WTC11 (cell line): ENCODE results near the gene IGFBP5. TPM values are rescaled to one million over a fixed set of nuclear protein-coding genes. Genes with fewer than 3 reads are reported as not detected.

Source experiments
- ATAC-seq: fragments of 200-7000 bp; cut with Tn5 transposase; 2 replicates; pipeline ENCODE4 v1.10.0; 2021; ENCODE audit warnings: mild to moderate bottlenecking, moderate library complexity
- CTCF ChIA-PET: fragments of 300-600 bp; sonication (Branson Sonifier 250); formaldehyde crosslinking; loops from one replicate; lab custom pipeline; 2021; ENCODE audit warnings: antibody characterized with exemption; lab: Charles Lee
- POLR2A ChIA-PET: fragments of 350-600 bp; sonication (Branson Sonifier 250); formaldehyde crosslinking; loops from one replicate; lab custom pipeline; 2021; ENCODE audit warnings: antibody characterized with exemption; lab: Charles Lee
- DNase-seq: peaks from one replicate; pipeline ENCODE4 v3.0.0; 2021; ENCODE audit warnings: low spot score
- H3K27ac Mint-ChIP-seq: 2 replicates; pipeline ENCODE4 v1.8.0; 2021; ENCODE audit warnings: mixed read lengths
- H3K27me3 Mint-ChIP-seq: 2 replicates; pipeline ENCODE4 v1.8.0; 2021; ENCODE audit warnings: low read depth, mild to moderate bottlenecking, moderate library complexity, mixed read lengths
- H3K36me3 Mint-ChIP-seq: 2 replicates; pipeline ENCODE4 v1.8.0; 2021; ENCODE audit warnings: mixed read lengths
- H3K4me1 Mint-ChIP-seq: 2 replicates; pipeline ENCODE4 v1.8.0; 2022; ENCODE audit warnings: mixed read lengths
- H3K4me3 Mint-ChIP-seq: 2 replicates; pipeline ENCODE4 v1.8.0; 2021; ENCODE audit warnings: mild to moderate bottlenecking, moderate library complexity, mixed read lengths
- H3K9me3 Mint-ChIP-seq: 2 replicates; pipeline ENCODE4 v1.8.0; 2021; ENCODE audit warnings: mixed read lengths
- AR ChIP-seq: fragments of 250-450 bp; sonication (Bioruptor Pico); IDR thresholded peaks from 2 replicates; pipeline ENCODE4 v1.9.0; 2021; ENCODE audit warnings: mild to moderate bottlenecking
- CTCF ChIP-seq: fragments of 200-600 bp; IDR thresholded peaks from 2 replicates; pipeline ENCODE4 v1.8.0; 2022; ENCODE audit warnings: antibody characterized with exemption
- E2F4 ChIP-seq: sonication (generic); formaldehyde crosslinking; IDR thresholded peaks from 2 replicates; pipeline ENCODE4 v1.8.1; 2022; ENCODE audit warnings: low read depth, mild to moderate bottlenecking, moderate library complexity, missing genetic modification reagents, borderline replicate concordance
- GABPB1 ChIP-seq: sonication (generic); formaldehyde crosslinking; IDR thresholded peaks from 2 replicates; pipeline ENCODE4 v1.8.1; 2023; ENCODE audit warnings: mild to moderate bottlenecking, missing genetic modification reagents
- IRF2 ChIP-seq: sonication (generic); formaldehyde crosslinking; IDR thresholded peaks from 2 replicates; pipeline ENCODE4 v1.8.0; 2022; ENCODE audit warnings: low read depth, missing genetic modification reagents, borderline replicate concordance
- NFYB ChIP-seq: sonication (generic); formaldehyde crosslinking; conservative IDR thresholded peaks from 2 replicates; pipeline ENCODE4 v1.8.0; 2022; ENCODE audit warnings: low read depth, missing genetic modification reagents
- PRRX2 ChIP-seq: fragments of 250-450 bp; sonication (Bioruptor Pico); IDR thresholded peaks from 2 replicates; pipeline ENCODE4 v1.8.0; 2021; ENCODE audit warnings: mild to moderate bottlenecking
- SP1 ChIP-seq: sonication (generic); formaldehyde crosslinking; conservative IDR thresholded peaks from 2 replicates; pipeline ENCODE4 v1.8.1; 2022; ENCODE audit warnings: missing genetic modification reagents
- STAT6 ChIP-seq: sonication (generic); formaldehyde crosslinking; conservative IDR thresholded peaks from 2 replicates; pipeline ENCODE4 v1.8.1; 2023; ENCODE audit warnings: mild to moderate bottlenecking, low read depth, missing genetic modification reagents, moderate library complexity
- ZNF263 ChIP-seq: sonication (generic); formaldehyde crosslinking; IDR thresholded peaks from 2 replicates; pipeline ENCODE4 v1.8.1; 2022; ENCODE audit warnings: low read depth, mild to moderate bottlenecking, moderate library complexity, missing genetic modification reagents
- ZNF425 ChIP-seq: fragments of 250-450 bp; sonication (Bioruptor Pico); conservative IDR thresholded peaks from 2 replicates; pipeline ENCODE4 v1.9.0; 2021; ENCODE audit warnings: mild to moderate bottlenecking
- ZSCAN18 ChIP-seq: fragments of 250-450 bp; sonication (Bioruptor Pico); IDR thresholded peaks from 2 replicates; pipeline ENCODE4 v2.1.2; 2022; ENCODE audit warnings: mild to moderate bottlenecking, moderate library complexity
- total RNA-seq: library from RNA; stranded (reverse); gene quantifications from 3 replicates; pipeline ENCODE4 v1.2.3, GENCODE V29; 2021

IGFBP5 gene
- total RNA-seq, 1 experiment from 2014 or later = 5.3 TPM

- H3K27ac Mint-ChIP-seq = no peak overlapping the region
- H3K9me3 Mint-ChIP-seq = no peaks in the 10 kb centered on the region
- peaks cover 24% of the 10 kb centered on the region for H3K27me3 Mint-ChIP-seq
- peaks cover 37% of the 10 kb centered on the region for H3K4me1 Mint-ChIP-seq
- POLR2A ChIA-PET = interaction anchor here (1.0 kb wide), 2 partner anchors 8 to 12 kb away, joined by 3 to 4 read pairs; partner anchors contain the start of gene IGFBP5
- TF ChIP-seq NFYB (CRISPR knock-in tag) (no peak), CTCF (no peak), E2F4 (no peak), STAT6 (no peak), ZNF263 (no peak), SP1 (CRISPR knock-in tag) (no peak), ZSCAN18 (no peak)
- TF ChIP-seq, all 79 proteins: peak for 0
- no peaks in the 10 kb centered on the region for H3K36me3 Mint-ChIP-seq
- ATAC-seq = no peak
- no peak overlapping the region for H3K4me3 Mint-ChIP-seq
- no peak for DNase-seq
- CTCF ChIA-PET = interaction anchor here (0.5 to 3.6 kb wide), 17 partner anchors 8 to 1069 kb away, joined by 3 to 19 read pairs (median 6); partner anchors contain the start of gene IGFBP5
Measured at GRCh38 chr2:216687111-216687510, 8.2 kb downstream of the IGFBP5 start.

GRCh38 chr2:216685327-216685875 is 9.9 kb downstream of the IGFBP5 start:
- Mint-ChIP-seq H3K4me3 (no peak overlapping the region), H3K4me1 (peaks cover 46% of the 10 kb centered on the region), H3K9me3 (no peaks in the 10 kb centered on the region), H3K27me3 (peaks cover 16% of the 10 kb centered on the region), H3K27ac (no peak overlapping the region), H3K36me3 (no peaks in the 10 kb centered on the region)
- ChIA-PET POLR2A (no interaction called here), CTCF (interaction anchor here (1.0 to 3.6 kb wide), 5 partner anchors 9 to 481 kb away, joined by 3 to 19 read pairs (median 5); partner anchors contain the start of gene IGFBP5)
- TF ChIP-seq STAT6 (no peak), PRRX2 (CRISPR knock-in tag) (no peak)
- no peak for ATAC-seq
- no peak for DNase-seq

- Mint-ChIP-seq H3K27me3 (no peaks in the 10 kb centered on the region), H3K4me3 (no peak overlapping the region), H3K9me3 (no peaks in the 10 kb centered on the region), H3K4me1 (peaks cover 45% of the 10 kb centered on the region), H3K36me3 (no peaks in the 10 kb centered on the region), H3K27ac (no peak overlapping the region)
- TF ChIP-seq IRF2 (CRISPR knock-in tag) (no peak), AR (no peak), ZNF425 (CRISPR knock-in tag) (no peak), GABPB1 (peak; percentile 98)
- CTCF ChIA-PET = interaction anchor here (0.9 to 3.6 kb wide), 2 partner anchors 11 to 164 kb away, joined by 4 to 19 read pairs; partner anchors contain the start of gene IGFBP5
- no peak for DNase-seq
- POLR2A ChIA-PET = no interaction called here
- no peak for ATAC-seq
Measured at GRCh38 chr2:216683846-216684245, 11.5 kb downstream of the IGFBP5 start.
